ENCODE measurements around the gene MTMR1.
A peak's percentile ranks its signal among the peaks of the same experiment; 100 is the strongest.

The MTMR1 gene

DNA sequence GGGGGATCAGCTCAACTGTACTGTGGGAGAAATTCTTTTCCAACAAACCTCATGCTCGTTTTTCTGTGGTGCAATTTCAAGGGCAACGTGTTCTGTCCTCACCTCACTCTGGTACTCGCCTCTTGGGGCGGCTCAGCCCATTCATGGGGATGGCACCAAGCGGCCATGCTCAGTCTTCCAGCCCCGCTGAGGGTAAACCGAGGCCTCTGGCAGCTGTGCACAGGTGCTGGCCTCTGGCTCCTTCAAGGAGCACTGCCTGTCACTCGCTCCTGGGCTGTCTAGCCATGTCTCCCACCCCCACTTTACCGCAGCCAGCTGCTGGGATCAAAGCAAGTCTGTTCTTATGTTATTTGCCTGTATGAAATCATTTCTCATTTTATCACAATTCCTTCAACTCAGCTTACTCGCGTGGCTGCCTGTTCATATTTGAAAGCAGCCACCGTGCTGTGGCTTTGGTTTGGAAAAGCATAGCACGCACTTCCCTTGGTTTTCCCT is 70.2 kb downstream of the MTMR1 start:
- DNase-seq (ENCODE audit: low read depth), result no peak

DNA sequence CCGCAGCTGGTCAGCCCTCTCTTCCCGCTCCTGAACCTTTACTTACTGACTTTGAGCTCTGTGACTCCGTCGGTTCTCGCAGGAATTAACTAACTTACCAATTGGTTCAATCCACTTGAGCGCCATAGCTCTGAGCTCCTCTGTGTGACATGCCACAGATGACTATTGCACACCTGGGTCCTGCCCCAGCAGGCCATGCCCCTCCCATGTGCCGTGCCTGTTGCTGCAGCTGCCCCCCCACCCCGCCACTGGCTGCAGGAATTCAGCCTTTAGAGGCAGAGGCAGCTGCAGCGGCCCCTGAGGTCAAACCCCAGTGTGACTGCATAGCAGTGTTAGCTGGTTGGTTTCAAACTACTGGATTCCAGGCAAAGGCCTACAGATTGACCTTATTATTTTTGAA is 70.6 kb downstream of the MTMR1 start:
- DNase-seq (ENCODE audit: low read depth), result no peak

DNA sequence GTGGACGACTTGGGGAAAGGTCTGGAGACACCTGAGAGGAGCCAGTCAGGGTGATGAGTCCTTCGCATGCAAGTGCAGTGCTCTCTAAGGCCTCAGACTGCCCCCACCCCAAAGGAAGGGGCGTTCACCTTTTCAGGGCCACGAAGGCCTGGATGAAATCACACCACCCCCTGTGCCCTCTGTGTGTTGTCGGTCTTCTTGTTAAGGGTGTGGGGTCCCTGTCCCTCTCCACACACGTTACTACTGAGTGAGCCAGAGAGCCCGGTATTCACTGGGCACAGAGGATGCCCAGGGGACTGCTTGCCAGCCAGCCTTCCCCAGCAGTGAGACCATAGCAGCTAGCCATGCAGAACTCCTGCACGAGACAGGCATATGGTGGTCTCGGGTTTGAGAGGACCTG is 72.0 kb downstream of the MTMR1 start:
- no peak for DNase-seq (ENCODE audit: low read depth)

- no peak for DNase-seq (ENCODE audit: low read depth)
Measured at GRCh38 chrX:150765782-150766350, 72.7 kb downstream of the MTMR1 start.

- no peak for DNase-seq (ENCODE audit: low read depth)
Measured at GRCh38 chrX:150766351-150767044, 73.3 kb downstream of the MTMR1 start.

DNA sequence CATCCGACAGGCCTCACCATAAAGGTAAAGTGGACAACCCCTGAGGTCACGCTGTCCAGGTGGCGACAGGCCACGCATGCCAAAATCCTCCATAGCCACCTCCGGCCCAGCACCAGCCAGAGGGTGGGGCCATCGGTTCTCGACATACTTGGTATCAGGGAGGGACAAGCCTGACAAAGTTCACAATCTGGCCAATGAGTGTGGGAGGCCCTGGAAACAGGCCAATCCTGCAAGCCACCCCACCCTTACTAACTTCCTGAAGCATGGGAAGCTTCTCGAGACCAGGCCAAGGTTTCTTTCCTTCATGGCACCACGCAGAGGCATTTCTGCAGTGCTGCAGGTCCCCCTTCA is 73.8 kb downstream of the MTMR1 start:
- DNase-seq (ENCODE audit: low read depth), result no peak

DNA sequence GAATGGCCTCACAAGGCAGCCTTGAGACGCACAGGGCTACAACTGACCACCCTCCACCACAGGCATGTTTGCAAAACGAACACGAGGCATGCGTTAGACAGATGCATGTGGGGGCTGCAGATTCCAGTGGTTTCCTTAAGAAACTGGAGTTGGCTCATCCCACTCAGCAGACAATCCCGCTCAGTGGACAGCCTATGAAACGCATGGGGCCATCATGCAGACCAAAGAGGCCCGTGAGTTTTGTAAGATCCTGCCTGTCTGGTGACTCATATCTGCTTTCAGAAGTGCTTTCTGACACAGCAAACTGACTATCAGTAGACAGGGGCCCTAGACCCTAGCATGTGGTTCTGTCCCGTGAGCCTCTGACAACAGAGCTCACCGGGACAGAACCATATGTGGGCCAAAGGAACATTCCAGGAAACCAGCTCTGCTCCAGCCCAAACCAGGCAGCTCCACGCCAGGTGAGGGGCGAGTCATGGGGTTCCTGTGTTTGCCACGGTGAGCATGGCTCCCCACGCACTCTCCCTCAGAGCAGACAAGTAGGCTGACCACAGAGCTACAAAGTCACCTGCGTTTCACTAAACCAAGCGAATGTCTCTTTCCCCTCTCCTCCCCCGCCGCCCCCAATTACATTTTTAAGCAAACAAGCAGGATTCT is 74.4 kb downstream of the MTMR1 start:
- DNase-seq (ENCODE audit: low read depth), result no peak

DNA sequence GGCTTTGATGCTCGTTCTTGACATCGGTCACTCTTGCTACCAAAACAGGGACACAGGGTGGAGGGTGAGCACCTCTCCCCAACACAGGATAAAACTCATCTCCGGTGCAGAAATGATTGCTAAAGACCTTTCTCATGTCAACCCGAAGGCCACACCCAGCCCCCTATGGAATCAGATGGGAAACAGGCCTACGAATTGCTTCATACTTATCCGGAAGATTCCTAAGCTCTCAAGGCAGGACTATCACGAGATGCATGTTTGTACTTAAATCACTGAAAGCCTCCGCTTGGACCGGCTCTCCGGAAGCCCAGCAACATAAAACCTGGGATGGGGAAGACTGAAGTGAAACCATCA is 74.9 kb downstream of the MTMR1 start:
- DNase-seq (ENCODE audit: low read depth), result no peak

DNA sequence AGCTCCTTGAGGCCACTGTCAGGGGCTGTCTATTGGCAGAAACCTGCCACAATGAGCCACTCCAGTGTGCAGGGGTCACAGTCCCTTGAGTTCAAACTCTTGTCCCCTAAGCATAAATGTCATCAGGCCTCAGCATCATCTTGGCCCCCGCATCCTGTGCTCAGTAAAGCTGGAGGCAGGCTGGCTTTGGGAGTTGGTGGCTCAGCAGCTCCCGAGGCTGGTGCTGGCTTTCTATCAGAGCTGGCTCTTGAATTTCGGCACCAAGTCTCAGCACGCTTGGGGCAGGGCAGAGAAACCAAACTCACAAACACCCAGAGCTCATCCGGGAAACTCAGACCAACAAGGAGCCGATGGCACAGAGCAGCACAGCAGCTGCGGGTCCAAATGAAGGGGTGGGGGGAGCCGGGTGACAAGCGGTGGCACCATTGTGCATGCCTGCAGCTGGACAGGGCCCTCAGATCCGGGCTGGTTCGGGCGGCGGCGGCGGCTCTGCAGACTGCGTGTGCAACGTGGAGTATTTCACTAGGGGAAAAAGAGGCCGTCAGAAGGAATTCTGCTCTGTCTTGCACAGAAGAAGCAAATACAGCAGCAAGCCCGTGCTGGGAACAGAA is 75.5 kb downstream of the MTMR1 start:
- DNase-seq (ENCODE audit: low read depth), result no peak

GRCh38 chrX:150769408-150769807 is 76.2 kb downstream of the MTMR1 start:
- no peak for DNase-seq (ENCODE audit: low read depth)

GRCh38 chrX:150770623-150771022 is 77.4 kb downstream of the MTMR1 start:
- no peak for DNase-seq (ENCODE audit: low read depth)

DNA sequence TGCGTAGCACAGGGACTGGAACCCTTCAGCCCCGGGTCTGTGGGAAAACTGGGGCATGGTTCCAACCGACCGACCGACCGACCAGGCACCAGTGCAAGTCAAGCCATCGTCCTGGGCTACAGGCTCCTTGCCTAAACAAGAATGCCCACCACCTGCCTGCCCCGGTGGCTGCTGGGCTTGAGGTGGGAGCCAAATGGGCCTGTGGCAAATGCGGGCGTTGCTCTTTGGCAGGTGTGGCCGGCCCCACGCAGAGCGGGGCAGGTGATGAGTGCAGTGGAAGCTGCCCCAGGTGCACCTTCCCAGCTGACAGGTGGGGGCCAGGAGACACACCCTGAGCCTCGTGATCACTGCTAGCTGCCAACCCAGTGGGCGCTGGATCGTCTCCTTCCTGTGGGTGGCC is 77.9 kb downstream of the MTMR1 start:
- no peak for DNase-seq (ENCODE audit: low read depth)

DNA sequence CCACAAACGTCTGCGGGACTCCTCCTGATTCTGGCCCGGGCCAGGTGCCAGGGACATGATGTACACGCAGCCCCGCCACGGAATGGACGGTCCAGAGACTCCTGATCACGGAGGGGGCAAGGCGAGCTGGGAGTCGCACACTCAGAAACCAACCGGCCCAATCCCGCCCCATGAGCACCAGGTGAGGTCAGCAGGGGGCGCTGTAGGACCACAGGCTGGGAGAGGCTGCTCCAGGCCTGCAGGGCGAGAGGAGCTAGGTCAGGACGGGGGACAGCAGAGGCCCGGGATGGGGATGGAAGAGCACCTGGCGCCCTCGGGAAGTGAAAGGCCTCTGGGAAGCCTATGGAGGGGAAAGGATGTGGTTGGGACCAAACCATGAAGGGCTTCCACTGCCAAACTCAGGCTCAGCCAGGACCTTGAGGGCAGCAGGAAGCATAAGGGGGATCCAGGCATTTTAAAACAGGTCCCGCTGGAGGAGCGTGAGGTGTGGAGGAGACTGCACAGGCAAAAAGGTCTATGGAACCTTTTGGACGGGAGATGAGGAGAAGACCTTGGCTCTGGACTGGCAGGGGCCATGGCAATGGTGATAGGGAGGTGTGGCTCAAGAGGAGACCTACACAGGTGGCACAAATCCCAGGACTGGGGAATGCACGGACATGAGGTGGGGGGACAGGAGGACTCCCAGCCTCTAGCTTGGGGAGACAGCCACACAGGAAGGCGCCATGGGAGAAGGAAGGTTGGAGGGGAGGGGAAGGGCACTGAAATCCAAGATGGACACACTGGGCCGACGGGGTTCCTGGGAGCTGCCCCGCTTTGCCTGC is 79.2 kb downstream of the MTMR1 start:
- peak; percentile 65 for DNase-seq (ENCODE audit: low read depth)

DNA sequence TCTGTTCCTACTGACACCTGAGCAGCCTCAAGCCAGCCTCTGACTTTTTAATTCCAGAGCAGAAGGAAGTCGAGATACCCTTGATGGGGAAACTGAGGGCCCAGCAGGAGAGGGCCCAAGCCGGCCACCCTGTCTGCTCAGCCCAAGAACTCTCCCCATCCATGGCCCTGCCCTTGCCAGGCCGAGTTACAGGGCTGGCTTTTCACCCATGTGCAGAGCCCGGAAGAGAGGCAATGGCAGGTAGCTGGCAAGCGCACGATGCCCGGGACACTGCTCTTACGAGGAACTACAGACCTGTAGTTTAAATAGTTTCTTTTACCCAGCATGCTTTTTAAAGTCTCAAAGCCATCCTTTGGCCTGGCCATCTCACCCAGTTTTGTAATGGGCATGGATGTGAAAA is 79.9 kb downstream of the MTMR1 start:
- DNase-seq (ENCODE audit: low read depth), result no peak

DNA sequence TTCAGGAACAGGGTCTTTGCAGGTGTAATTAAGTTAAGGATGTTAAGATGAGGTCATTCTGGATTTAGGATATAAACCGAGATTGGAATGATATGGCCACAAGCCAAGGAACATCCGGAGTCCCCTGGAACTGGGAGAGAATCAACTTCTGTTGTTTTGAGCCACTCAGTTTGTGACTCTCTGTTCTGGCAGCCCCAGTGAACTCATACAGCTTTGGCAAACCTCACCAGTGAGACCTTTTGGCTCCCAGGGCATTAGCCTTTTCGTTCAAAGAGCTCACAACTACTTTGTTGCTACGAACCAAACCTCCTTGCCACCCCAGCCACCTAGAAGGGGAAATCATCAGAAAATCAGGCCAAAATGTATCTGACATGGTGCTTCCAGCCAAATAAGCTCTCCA is 80.4 kb downstream of the MTMR1 start:
- no peak for DNase-seq (ENCODE audit: low read depth)

GRCh38 chrX:150774798-150775568 is 81.8 kb downstream of the MTMR1 start:
- no peak for DNase-seq (ENCODE audit: low read depth)

DNA sequence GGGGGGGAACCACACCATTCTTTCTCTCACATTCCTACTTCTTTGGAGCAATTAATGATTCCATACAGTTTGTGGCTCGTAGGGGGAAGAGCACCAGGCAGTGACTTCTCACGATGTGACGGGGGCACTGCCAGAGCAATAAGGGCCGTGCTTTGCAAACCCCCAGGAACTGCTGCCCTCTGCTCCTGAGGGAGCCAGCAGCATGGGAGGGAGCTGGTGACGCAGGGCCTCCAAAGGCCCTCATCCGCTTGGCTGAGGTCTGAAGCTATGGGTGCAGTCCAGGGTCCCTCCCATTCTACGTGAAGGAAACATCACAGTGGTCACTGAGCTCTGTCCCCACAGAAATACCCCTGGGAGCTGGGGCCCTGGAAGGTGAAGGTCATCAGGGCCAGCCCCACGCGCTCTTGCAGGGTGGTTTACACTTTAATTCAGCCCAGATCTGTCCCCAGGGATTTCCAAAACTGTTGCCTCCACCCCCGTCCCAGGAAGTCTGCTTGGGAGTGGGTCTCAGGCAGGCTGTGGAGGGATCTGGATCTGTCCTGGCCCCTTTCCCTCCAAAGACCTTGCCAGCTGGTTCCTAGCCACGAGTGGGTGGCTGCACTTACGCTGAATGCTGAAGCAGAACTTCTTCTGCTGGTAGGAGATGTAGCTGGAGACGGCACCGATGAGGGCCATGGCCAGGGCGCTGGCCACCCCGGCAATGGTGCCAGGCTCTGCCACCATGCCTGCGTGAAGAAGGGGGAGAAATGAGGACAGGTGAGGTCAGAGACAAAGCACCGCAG is 82.6 kb downstream of the MTMR1 start:
- no peak for DNase-seq (ENCODE audit: low read depth)

- DNase-seq (ENCODE audit: low read depth), result no peak
Measured at GRCh38 chrX:150777328-150777992, 84.3 kb downstream of the MTMR1 start.

DNA sequence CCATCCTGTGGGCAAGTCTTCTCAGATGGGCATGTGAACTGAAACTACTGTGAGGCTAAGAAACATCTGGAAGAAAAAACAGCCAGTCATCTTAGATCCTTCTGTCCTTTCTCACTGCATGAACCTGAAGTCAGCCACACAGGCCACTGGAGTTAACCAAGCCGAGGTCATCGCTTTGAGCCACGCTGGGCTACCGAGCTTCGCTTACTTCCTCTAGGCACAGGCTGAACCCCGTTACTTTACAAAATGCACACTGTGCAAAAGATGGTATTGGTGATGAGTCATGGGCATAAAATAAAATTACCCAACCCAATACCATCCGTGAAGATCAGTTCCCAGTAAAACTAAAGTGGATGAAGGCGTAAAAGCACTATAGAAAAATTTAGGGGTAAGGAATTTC is 86.2 kb downstream of the MTMR1 start:
- DNase-seq (ENCODE audit: low read depth), result no peak

DNA sequence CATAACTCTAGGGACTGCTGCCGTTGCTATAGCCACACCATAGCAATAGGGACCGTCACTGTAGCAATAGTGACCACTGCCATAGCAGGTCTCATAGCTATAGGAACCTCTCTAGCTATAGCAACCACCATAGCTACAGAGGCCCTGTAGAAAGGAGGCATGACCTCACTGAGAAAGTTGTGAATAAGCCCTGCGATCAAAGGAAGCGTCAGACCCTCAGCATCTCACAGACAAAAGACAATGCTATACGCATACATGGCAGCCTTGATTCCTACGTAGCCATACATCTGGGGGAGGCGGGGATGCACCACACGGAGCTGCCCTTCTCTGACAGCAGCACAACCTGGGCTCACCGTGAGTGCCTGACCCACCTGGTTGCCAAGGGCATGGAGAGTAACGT is 88.5 kb downstream of the MTMR1 start:
- no peak for DNase-seq (ENCODE audit: low read depth)
